HG02840 (cell line): ENCODE measurements around the gene FARP1.
A peak's percentile ranks its signal among the peaks of the same experiment; 100 is the strongest.

Experiments used
- ATAC-seq: cut with Tn5 transposase; IDR thresholded peaks from one replicate; pipeline ENCODE4 v1.9.1; 2021; ENCODE audit warnings: mild to moderate bottlenecking, moderate library complexity, moderate number of reproducible peaks; ENCODE audit not compliant: unreplicated experiment, low FRiP score

Gene FARP1

DNA sequence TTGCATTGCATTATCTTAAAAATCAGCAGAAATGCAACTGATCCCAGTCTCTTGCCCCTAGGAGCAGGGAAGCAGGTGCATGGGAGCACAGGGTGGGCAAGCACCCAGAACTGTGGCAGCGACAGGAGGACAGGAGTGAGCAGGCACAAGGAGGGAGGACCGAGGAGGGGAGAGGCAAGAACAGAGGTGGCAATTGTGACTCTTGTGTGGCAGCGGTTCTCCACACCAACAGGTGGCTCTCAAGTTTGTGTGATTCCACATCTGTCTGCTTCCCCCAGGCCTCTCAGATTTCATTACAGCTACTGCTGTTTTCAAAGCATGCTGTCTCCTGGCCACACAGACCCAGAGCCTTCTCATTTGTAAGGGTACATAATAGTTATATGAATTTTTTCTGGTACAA, 325.5 kb downstream of the FARP1 start:
- no peak for ATAC-seq

DNA sequence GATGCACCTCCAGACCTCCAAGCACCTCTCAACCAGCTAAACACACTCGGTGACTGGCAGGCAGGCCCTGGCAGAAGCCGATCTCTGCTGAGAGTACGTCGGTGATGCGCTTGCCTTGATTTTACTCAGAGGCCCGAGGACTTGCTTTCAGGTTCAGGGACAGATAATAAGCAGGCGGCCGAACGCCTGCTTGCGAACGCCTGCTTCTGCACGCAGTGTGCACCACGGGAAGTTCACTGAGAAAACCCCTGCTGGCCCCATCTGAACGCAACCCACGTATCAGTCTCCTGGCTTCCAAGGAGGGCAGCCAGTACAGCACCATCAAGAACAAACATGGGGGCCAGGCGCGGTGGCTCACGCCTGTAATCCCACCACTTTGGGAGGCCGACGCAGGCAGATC, 326.0 kb downstream of the FARP1 start:
- no peak for ATAC-seq

DNA sequence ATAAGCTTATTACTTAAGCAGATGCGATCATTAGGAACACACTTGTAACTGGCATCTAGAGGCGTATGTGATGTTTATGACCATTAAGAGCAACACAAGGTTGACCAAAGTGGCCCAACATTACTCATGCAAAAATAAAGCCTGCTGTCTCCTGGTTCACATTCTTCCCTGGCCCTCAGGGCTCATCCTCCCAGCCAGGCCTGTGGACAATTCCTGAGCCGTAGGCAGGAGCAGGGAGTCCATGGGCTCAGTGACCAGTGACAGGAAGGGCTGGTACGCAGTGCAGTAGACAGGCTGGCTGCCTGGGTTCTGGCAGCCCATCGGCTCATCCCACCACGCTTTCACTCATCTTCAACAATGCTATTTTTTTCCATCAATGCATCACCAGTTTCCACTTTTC, 328.0 kb downstream of the FARP1 start:
- ATAC-seq: no peak

DNA sequence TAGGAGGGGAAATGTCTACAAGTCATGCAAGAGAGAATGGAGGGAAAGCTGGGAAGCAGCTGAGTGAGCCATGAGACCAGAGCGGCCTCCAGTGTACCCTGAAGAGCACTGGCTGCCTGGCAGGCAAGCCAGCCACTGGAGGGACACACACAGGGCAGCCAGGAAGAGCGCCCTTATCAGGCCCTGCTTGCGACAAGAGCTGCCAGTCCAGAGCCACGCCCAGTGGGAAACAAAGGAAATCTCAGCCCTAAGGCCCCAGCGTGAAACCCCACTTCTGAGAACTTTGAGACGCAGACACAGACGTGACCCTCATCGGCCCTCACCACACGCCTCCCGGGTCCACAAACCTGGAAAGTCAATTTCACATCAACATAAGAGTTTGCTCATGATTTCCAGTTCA, 329.0 kb downstream of the FARP1 start:
- no peak for ATAC-seq

DNA sequence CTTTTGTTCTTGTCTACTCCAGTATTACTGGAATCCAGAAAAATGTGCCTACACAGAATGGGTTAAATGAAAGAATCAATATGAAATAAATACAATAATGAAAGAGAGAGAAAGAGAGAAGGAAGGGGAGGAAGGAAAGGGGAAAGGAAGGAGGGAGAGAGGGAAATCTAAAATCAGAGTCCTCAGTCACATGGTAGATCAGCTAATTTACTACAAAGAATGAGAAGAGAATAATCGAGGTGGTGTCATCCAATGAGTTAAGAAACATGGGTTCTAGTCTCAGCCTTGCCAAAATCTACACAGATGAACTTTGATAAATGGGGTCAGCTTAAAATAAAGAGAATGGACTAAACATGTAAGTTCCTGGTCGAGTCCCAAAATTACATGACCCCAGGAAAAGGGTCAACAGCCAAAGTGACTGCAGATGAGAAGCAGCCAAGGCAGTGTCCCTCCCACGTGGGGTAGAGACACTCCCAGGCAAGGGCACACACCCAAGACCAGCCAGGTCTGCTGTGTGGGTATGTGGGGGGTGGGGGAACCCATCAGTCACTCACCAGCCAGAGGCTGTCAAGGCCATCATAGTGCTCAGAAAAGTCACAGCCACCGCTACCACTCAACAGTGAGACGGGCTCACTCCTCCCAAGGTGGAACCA, 330.4 kb downstream of the FARP1 start:
- ATAC-seq: no peak

DNA sequence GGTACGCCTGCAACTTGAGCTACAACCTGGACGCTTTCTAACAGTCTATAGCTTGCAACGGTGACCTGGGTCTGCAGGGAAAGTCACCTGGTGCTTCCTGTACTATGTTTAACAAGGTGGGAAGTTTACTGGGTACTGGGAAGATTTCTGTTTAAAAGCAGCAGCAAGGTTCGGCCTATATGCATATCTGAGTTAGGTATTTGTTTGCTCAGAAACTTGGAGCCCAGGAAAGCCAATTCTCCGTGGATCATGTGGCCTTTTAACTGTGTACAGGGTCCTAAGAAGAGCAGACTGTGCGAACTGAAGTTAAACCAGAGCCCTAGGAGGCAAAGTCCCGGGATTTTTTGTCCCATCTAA, 330.9 kb downstream of the FARP1 start:
- no peak for ATAC-seq

DNA sequence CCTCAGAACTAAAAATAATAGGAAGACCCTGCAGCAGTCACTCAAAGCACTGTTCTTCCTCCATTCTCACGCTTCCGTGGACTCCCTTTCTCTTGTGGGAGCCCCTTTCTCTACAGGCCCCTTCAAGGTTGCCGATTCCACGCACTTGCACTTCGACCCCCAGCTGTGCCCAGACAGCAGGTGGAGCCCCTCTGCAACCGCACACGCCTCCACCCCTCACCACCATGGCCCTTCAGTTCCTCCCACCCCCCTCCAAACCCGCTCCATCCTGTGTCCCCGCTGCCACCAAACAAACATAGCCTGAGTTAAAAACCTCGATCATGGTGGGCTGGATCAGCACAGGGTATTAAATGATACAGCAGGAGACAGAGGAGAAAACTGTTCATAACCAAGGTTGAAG, 331.4 kb downstream of the FARP1 start:
- ATAC-seq: no peak

DNA sequence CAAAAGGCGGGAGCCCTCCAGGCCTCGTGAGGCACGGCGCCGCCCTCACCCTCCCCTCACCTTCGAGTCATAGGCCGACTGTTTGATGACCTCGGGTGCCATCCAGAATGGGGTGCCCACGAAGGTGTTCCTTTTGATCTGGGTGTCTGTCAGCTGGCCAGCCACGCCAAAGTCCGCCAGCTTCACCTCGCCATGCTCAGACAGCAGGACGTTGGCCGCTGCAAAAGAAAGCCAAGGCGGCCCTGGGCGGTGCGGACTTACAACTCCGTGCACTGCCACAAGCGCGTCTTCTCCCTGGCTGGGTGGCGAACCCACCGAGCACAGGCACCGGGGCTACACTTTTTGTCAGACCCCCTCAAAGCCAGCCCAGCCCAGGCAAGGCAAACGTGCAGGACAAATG, 331.9 kb downstream of the FARP1 start:
- no peak for ATAC-seq

DNA sequence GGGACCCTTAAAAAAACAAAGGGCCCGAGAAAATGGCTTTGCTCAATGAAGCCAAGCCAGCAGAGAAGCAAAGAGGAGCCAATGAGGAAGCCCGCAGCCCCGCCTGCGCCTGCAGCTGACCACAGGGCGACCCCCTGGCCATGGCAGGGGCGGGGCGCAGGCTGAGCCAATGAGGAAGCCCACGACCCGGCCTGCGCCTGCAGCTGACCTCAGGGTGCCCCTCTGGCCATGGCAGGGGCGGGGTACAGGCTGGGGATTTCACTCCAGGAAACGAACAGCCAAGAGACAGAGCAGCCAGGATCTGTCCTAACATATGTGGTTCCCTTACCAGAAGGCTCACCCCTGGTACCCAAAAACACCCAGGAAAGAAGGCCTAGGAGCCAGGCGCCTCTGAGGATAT, 332.6 kb downstream of the FARP1 start:
- ATAC-seq: no peak

DNA sequence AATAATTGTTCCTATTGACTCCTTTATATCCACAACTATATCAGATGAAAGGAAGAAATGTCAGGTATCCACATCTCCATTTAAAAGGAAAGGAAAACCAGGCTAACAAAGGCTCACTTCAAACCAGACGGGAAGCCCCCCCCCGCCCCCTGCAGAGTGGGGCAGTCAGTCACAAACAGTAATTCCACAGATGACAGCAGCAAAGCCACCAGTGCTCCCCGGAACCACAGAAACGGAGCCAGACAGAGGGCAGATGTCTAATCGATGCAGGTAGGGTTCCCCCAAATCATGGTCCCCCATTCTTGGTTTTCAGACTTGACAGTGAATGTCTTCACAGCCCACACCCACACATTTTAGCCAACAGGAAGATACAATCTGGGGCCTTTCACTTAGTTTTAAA, 333.2 kb downstream of the FARP1 start:
- peak; percentile 22 for ATAC-seq

DNA sequence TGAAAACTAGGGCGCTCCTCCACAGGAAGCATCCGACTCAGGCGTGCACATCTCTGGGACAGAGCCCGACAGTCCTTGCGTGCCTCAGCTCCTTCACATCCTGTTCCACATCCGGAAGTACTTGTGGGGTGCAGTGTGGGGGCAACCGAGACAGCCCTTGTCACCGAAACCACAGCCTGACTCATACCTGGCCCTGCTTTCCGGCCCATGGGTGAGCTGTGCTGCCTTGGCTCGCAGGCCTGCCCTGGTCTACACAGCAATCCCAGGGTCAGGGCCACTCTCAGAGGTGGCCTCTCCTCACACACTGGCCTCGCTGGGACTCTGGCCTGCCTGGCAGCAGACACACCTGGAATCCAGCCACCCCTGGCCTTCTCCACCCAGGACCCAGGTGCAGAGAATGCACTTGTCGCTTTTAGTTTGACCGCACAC, 333.7 kb downstream of the FARP1 start:
- peak; percentile 93 for ATAC-seq

DNA sequence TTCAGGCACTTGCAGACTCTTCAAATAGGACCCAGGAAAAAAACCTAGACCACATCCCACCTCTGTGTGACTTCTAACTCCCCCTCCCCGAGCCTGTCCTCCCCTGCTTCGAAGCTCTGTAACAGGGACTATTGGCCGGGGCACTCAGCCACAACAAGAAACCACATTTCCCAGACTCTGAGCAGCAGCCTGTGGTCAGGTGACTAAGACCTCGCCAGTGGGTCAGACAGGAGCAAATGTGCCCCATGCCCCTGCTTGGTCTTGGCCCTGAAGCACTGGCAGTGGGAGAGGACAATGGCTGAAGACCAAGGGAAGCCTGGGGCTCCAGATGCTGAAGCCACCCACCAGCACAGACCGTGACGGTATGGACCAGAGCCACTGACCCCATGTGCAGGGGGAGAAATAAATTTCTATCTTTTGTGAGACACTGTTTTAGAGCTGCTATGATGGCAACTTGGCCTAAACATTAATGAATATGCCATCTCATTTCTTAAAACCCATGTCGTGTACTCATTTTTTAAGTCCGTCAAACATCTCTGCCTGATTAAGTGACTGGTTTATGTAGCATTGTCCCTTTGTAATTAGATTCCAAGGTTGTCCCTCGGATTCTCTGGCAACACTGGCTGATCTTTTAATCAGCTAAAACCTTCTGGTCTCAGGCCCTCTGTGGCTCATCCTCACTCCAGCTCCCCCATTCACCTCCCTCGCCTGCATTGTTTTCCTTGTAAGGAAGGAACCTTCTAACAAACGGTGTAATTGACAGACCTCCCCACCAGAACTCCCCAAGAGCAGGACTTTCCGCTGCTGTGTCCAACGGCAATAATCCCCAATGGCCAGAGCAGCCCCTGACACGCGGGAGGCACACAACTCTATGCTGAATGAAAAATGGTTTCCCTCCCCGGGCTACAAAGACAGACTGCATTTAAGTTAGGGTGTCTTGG, 335.6 kb downstream of the FARP1 start:
- ATAC-seq: no peak

DNA sequence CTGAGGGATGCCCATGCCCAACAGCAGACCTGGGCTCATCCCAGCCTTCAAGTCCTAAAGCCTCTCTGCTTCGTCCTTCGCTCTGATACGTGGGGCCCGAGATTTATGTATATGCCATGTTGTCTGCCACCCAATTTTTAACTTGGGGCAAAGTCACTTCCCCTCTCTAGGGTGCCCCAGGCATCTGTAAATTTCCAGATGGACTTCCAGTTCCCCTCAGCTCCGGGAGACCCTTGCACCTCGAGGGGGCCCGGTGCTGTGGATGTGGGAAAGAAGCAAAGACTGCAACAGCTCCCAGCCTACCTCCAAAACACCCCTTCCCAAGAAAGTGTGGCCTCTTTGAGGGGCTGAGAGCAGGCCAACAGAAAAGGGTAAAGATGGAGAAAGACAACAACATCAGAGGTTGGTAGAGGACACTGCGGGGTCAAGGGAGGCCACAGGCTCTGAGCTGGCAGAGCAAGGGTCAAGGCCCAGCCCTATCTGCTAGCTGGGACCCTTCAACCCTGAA, 336.7 kb downstream of the FARP1 start:
- ATAC-seq: no peak

DNA sequence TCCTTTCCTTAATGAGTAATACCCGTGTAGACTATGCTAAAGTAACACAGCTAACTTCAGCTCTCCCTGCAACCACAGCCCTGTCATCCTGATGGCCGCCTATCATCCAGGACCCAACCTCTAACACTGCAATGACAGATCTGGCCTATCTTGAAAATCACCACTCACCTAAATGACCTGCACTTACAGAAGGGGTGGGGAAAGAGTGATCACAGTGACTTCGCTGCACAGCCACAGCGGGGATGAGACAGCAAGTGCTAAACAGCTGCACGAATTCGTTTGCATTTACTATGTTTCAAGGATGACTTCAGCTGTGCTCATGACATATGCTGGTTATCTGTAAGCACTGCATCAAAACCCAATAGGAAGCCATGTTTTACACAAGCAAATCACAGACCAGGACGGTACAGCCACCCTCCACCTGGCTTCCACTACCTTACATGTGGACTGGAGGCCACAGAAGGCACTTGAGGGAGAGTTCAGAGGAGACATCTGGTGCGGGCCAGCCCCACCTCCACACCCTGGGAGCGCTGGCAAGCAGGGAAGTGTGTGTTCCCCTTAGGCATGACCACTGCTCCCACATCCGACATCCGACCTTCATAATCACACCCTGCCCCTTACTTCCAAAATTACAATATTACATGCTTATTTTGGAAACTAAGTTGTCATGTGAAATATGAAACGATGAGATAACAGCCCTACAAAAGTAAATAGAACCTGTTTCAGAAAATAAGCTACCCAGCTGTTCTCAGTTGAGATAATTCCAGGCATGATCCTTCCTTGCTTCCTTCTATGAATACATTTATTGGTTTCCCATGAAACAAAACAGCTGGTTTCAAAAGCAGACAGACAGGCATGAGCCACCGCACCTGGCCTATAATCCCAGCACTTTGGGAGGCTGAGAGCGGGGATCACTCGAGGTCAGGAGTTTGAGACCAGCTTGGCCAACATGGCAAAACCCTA, 338.3 kb downstream of the FARP1 start:
- peak; percentile 40 for ATAC-seq

DNA sequence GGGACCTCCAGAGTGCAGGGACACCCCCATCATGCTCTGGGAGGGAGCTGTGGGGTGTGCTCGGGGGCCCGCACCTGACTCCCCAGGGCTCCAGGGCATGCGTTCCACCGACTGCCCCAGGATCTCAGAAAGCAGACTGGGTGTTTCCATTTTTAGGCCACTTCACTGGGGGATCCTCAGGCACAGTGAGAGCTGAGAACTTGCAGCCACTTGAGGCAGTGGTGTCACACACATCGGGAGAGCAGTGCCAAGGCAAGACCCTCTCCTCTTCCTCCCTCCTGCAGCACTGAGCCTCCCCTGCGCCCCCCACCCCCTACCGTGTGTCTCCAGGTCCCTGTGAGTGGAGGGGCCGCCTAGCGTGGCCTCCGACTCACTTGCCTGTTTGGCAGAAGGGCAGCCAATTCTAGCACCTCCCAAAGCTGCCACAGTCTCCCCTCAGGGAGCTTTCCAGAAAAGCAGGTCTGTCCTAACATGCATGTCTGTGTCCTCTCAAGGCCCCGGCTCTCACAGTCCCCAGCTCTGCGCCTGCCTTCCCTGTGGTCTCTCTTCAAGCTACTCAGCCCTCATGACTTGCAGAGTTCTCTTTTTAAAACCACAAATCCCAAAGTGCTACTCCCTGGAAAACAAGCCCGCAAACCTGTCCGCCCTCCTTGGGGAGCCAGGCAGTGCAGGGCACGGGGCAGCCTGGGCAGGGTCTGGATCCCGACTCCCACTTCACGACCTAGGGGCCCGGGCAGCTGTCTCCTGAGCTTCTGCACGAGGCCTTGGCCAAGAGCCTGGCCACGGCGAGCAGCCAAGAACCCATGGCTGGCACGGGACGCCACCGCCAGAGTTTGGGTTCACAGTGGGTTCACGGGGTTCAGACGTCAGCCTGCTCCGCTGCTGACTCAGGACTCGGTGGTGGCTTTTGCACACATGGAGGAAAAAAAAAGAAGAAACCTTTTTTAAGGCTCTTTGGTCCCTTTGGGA, 339.9 kb downstream of the FARP1 start:
- no peak for ATAC-seq

DNA sequence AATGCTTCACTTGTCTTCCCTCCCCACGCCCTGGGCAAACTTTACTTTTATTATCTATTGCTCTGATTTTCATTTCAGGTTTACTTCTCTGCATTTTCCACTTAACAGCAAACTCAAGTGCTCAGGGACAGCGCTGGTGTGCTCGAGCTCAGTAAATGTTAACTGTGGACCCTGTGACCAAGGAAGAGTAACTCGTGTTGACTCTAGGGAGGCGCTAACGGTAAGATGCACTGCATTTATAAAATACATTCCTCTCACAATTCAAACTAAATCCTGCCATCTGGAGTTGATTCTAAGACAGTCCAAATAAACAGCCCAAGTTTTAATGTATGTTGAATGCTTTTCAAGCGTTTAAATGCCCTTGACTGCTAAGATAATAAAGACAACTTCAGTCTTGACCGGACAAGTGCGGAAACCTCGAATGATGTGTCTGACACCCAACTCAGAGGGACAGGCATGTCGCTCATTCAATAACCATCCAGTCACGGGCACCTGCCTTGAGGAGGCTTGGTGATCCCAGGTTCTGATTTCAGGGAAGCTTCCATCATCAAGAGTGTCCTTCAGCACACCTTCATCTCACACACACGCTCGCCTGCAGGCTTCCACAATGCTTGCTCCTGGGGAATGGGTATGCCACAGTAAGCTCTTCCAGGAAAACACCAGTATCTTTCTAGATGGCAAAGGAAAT, 340.9 kb downstream of the FARP1 start:
- ATAC-seq: no peak

DNA sequence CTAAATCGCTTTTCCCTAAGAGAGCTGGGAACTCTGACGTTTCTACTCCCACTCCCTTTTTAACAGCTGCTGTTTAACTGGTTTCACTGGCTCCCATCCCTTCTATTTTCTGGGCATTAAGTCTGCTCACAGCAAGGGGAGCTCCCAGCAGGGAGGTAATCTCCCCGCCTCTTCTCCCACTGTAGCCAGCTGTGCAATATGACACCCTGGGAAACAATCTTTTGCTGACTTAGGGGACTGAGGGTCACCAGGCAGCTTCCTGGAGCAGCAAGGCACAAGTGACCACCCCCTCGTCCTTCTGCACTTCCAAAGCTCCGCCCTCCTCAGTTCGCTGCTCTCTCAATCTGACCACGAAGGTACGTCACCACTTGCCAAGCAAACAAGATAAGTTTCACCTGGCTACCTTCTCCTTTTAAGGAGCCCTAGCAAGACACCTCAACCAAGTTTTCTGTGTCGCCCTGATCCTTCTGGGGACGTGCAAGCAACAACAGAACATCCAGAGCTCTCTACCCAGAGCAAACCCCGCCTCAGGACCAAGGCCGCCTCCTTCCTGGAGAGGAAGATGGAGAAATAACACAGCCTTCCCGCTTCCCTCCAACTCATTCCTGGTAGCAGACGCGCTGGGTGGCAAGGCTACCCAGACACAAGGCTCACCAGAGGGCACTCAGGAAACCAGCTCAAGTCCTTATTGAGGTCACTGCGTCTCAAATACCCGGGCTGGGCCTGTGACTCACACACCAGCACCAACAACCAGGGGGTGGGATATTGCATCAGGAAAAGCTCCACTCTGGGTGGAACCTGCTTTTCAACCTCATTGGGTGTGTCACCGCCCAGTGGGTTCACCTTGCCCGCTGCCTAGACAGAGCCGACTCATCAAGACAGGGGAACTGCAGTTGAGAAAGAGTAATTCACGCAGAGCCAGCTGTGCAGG, 341.7 kb downstream of the FARP1 start:
- ATAC-seq: no peak

DNA sequence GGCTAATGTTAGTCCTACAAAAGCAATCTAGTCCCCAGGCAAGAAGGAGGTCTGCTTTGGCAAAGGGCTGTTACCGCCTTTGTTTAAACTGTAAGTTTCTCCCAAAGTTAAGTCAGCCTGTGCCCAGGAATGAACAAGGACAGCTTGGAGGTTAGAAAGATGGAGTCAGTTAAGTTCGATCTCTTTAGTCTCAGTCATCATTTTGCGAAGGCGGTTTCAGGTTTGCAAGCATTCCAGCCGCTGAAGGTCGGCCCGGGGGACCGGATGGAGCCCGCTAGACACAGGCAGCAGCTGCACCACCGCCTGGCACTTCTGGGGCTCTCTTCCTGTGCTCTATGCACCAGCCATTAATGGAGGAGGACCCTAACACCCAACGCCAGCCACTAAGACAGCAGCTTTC, 342.7 kb downstream of the FARP1 start:
- no peak for ATAC-seq
